GM13976 (cell line): ENCODE measurements around the gene PIGP.
"Not testable (repeated sequence)": the region's sequence is repeated elsewhere in the genome, so short reads cannot be mapped to it uniquely, and the experiment has no call there.

ENCODE experiments used
- DNase-seq: peaks from one replicate; pipeline ENCODE4 v3.0.0; 2012; ENCODE audit warnings: low spot score
- in situ Hi-C: fragments of 300-500 bp; cut with MboI; formaldehyde crosslinking; loops from one replicate; pipeline ENCODE4 v1.12.0; 2022; ENCODE audit warnings: low sequenced_read_pairs, mixed read lengths, inconsistent platforms; ENCODE audit not compliant: unreplicated experiment
- TF ChIP-seq, protein P1 (sequence below): IDR thresholded peaks from 2 replicates; pipeline ENCODE4 v1.5.1; 2012; ENCODE audit warnings: borderline replicate concordance, mild to moderate bottlenecking; ENCODE audit not compliant: insufficient read depth; ENCODE audit errors: extremely low read depth, missing control alignments, control extremely low read depth

The PIGP gene

DNA sequence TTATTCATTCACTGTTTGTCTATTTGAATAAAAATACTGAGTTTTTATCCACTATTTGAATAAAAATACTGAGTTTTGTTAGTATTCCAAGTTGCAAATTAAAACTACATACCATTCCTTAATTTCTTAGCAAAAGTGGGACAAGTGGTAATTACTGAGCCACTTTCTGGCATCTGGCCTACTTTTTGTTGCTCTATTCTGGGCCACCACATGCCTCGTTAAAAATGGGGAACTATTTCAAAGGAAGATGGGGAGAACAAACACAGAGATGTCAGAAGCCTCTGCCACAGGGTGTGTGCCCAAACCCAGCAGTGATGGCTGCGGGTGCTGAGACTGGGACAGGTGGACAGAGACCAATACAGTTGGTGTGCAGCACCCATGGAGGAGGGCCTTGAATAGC, 14.6 kb downstream of the PIGP start:
- in situ Hi-C loops = no loop called here
- TF ChIP-seq, protein P1, sequence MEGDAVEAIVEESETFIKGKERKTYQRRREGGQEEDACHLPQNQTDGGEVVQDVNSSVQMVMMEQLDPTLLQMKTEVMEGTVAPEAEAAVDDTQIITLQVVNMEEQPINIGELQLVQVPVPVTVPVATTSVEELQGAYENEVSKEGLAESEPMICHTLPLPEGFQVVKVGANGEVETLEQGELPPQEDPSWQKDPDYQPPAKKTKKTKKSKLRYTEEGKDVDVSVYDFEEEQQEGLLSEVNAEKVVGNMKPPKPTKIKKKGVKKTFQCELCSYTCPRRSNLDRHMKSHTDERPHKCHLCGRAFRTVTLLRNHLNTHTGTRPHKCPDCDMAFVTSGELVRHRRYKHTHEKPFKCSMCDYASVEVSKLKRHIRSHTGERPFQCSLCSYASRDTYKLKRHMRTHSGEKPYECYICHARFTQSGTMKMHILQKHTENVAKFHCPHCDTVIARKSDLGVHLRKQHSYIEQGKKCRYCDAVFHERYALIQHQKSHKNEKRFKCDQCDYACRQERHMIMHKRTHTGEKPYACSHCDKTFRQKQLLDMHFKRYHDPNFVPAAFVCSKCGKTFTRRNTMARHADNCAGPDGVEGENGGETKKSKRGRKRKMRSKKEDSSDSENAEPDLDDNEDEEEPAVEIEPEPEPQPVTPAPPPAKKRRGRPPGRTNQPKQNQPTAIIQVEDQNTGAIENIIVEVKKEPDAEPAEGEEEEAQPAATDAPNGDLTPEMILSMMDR = no peak

GRCh38 chr21:37057614-37058013, 15.3 kb downstream of the PIGP start:
- in situ Hi-C loops = no loop called here
- TF ChIP-seq, protein P1 = no peak
- DNase-seq = no peak

More for the DNA sequence above, 14.6 kb downstream of the PIGP start:
- no peak for DNase-seq

DNA sequence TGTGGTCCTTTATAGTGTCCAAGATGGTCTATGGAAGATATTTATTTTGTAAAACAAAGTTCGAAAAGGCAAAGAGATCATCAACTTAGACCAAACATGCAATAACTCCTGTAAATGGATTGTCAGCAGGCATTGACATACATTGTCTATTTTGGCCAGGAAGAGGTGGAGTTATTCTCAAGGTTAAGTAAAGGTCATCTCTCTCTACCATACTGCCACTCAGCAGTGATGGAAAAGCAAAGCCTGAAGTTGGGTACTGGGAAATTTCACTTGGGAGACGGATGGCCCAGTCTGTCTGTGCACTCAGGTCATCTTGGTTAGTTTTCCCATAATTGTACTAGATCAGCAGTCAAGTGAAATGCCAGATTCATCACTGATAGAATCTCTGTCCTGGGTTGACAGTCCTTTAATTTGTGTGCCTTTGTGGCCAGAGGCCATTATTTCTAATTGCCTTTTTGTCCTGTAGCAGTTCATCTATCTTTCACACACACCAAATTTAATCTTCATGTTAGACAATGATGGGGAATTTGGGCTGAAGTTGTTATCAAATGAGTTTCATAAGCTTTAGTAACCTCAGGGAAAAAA, 17.5 kb downstream of the PIGP start:
- DNase-seq = no peak
- TF ChIP-seq, protein P1 = no peak
- in situ Hi-C loops = no loop called here

GRCh38 chr21:37049741-37050140, 23.1 kb downstream of the PIGP start:
- DNase-seq, in situ Hi-C loops: not testable (repeated sequence)

DNA sequence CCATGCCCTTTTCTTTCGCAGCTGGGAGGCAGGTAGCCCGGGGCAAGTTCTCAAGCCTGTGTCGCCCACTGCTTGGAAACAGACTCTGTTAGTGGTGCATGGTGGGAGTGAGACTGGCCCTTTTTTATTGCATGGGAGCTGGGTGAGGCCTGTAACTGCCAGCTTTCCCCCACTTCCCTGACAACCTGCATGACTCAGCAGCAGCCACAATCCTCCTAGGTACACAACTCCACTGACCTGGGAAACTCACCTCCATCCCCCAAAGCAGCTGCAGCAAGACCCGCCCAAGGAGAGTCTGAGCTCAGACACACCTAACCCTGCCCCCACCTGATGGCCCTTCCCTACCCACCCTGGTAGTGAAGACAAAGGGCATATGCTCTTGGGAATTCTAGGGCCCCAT, 25.8 kb downstream of the PIGP start:
- in situ Hi-C loops = no loop called here
- TF ChIP-seq, protein P1 = no peak
- DNase-seq = no peak

- in situ Hi-C loops = no loop called here
- DNase-seq = no peak
- TF ChIP-seq, protein P1 = no peak
Observed at GRCh38 chr21:37045556-37045955, 27.3 kb downstream of the PIGP start.

DNA sequence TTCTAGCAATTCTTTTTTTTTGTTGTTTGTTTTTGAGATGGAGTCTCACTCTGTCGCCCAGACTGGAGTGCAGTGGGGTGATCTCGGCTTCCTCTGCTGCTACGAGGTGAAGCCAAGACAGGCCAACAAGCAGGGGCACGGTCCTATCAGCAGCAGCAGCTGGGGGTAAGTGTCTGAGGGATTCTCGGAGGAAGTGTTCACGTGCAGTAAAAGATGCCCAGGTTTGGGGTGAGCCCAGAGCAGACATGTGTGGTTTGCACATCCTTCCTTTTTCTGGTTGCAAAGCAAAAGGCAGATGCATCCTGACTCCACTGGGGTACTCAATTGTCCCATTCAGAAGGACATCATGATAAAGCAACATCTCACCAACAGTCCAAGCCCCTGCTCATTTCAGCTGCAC, 27.7 kb downstream of the PIGP start:
- in situ Hi-C loops = no loop called here
- DNase-seq = no peak
- TF ChIP-seq, protein P1 = no peak
